IMR-90 (cell line): ENCODE measurements around the gene COLQ. TPM values are rescaled to one million over a fixed set of nuclear protein-coding genes. Genes with fewer than 3 reads are reported as not detected.

ENCODE experiments used
- ATAC-seq: fragments of 200-7000 bp; cut with Tn5 transposase; 2 replicates; pipeline ENCODE4 v1.9.1; 2020; ENCODE audit warnings: low read depth, mild to moderate bottlenecking, moderate library complexity
- BruUV-seq: library from RNA; stranded (reverse); fragments of 400-500 nt; replicated peaks from 2 replicates; lab custom pipeline; 2021; lab: Mats Ljungman, UMichigan
- CTCF ChIA-PET: fragments of 300-600 bp; formaldehyde crosslinking; extraction: SDS; loops from one replicate; lab custom pipeline; 2021; ENCODE audit warnings: antibody characterized with exemption; lab: Yijun Ruan, JAX
- POLR2A ChIA-PET: fragments of 300-600 bp; sonication (Branson Sonifier 250); formaldehyde crosslinking; loops from one replicate; lab custom pipeline; 2022; ENCODE audit warnings: antibody characterized with exemption; ENCODE audit not compliant: unreplicated experiment; lab: Charles Lee
- DNase-seq: peaks from one replicate; pipeline ENCODE4 v3.0.0; 2013
- H2AFZ ChIP-seq: replicated peaks from 2 replicates; pipeline ENCODE3; 2013; ENCODE audit warnings: low read length, mild to moderate bottlenecking; ENCODE audit not compliant: poor library complexity
- H2AK5ac ChIP-seq: 2 replicates; pipeline ENCODE4 v1.6.1; 2013; ENCODE audit warnings: low read depth, low read length, inconsistent platforms
- H2AK9ac ChIP-seq: replicated peaks from 2 replicates; pipeline ENCODE3; 2013; ENCODE audit warnings: mild to moderate bottlenecking, low read depth, low read length, moderate library complexity; ENCODE audit not compliant: poor library complexity
- H2BK120ac ChIP-seq: 2 replicates; pipeline ENCODE4 v1.6.1; 2013; ENCODE audit warnings: low read depth, low read length, inconsistent platforms
- H2BK15ac ChIP-seq: 3 replicates; pipeline ENCODE4 v1.6.1; 2013; ENCODE audit warnings: low read depth, low read length, inconsistent platforms
- H2BK20ac ChIP-seq: 2 replicates; pipeline ENCODE4 v1.6.1; 2013; ENCODE audit warnings: low read depth, mild to moderate bottlenecking, inconsistent platforms, low read length, moderate library complexity
- H2BK5ac ChIP-seq: 2 replicates; pipeline ENCODE4 v1.6.1; 2013; ENCODE audit warnings: mild to moderate bottlenecking, low read depth, low read length, inconsistent platforms; ENCODE audit not compliant: poor library complexity, severe bottlenecking
- H3K14ac ChIP-seq: replicated peaks from 2 replicates; pipeline ENCODE4 v1.6.1; 2013; ENCODE audit warnings: low read depth, low read length, inconsistent platforms
- H3K18ac ChIP-seq: 2 replicates; pipeline ENCODE4 v1.6.1; 2013; ENCODE audit warnings: low read depth, low read length, control low read depth
- H3K23ac ChIP-seq: 2 replicates; pipeline ENCODE4 v1.6.1; 2013; ENCODE audit warnings: low read depth, low read length, inconsistent platforms
- H3K27ac ChIP-seq: 2 replicates; pipeline ENCODE4 v1.5.1; 2013; ENCODE audit warnings: mild to moderate bottlenecking, control low read depth, low read length; ENCODE audit not compliant: insufficient read depth
- H3K27me3 ChIP-seq: 2 replicates; pipeline ENCODE4 v1.6.1; 2013; ENCODE audit warnings: low read length; ENCODE audit not compliant: control insufficient read depth, insufficient read depth
- H3K36me3 ChIP-seq: 2 replicates; pipeline ENCODE4 v1.6.1; 2013; ENCODE audit warnings: low read length, mixed read lengths; ENCODE audit not compliant: control insufficient read depth, insufficient read depth
- H3K4ac ChIP-seq: 2 replicates; pipeline ENCODE4 v1.6.1; 2013; ENCODE audit warnings: low read depth, low read length, inconsistent platforms
- H3K4me1 ChIP-seq: 2 replicates; pipeline ENCODE4 v1.6.1; 2013; ENCODE audit warnings: low read length, mixed read lengths; ENCODE audit not compliant: control insufficient read depth, insufficient read depth
- H3K4me2 ChIP-seq: 2 replicates; pipeline ENCODE4 v1.6.1; 2013; ENCODE audit warnings: low read depth, mild to moderate bottlenecking, control low read depth, low read length, moderate library complexity
- H3K4me3 ChIP-seq: 2 replicates; pipeline ENCODE4 v1.5.1; 2013; ENCODE audit warnings: low read depth, mild to moderate bottlenecking, control low read depth, low read length, moderate library complexity; ENCODE audit not compliant: insufficient read depth
- H3K56ac ChIP-seq: 2 replicates; pipeline ENCODE4 v1.6.1; 2013; ENCODE audit warnings: low read length, inconsistent platforms; ENCODE audit not compliant: insufficient read depth; ENCODE audit errors: extremely low read depth
- H3K79me1 ChIP-seq, 2 experiments: 2 replicates each; pipeline ENCODE4 v1.6.1; 2013; ENCODE audit warnings: low read length in 2 of 2, inconsistent platforms in 1 of 2, low read depth in 1 of 2
- H3K9ac ChIP-seq: 2 replicates; pipeline ENCODE4 v1.6.1; 2013; ENCODE audit warnings: low read depth, low read length, control low read depth
- H3K9me1 ChIP-seq: 2 replicates; pipeline ENCODE4 v1.6.1; 2013; ENCODE audit warnings: low read length, inconsistent platforms; ENCODE audit not compliant: insufficient read depth
- H3K9me3 ChIP-seq: 2 replicates; pipeline ENCODE4 v1.6.1; 2013; ENCODE audit warnings: low read length; ENCODE audit not compliant: control insufficient read depth, insufficient read depth
- H4K20me1 ChIP-seq: 2 replicates; pipeline ENCODE4 v1.6.1; 2013; ENCODE audit warnings: low read length, inconsistent platforms; ENCODE audit not compliant: insufficient read depth
- H4K5ac ChIP-seq: 2 replicates; pipeline ENCODE4 v1.6.1; 2013; ENCODE audit warnings: mild to moderate bottlenecking, low read depth, low read length, control low read depth
- H4K8ac ChIP-seq, 2 experiments: 2 replicates each; pipeline ENCODE4 v1.6.1; 2013; ENCODE audit warnings: low read depth in 2 of 2, low read length in 2 of 2, control low read depth in 1 of 2, inconsistent platforms in 1 of 2
- H4K91ac ChIP-seq: 2 replicates; pipeline ENCODE4 v1.6.1; 2013; ENCODE audit warnings: low read depth, low read length, inconsistent platforms; ENCODE audit not compliant: insufficient read depth
- CTCF ChIP-seq: conservative IDR thresholded peaks from 2 replicates; pipeline ENCODE4 v1.5.1; 2012; ENCODE audit warnings: mild to moderate bottlenecking, low read depth, low read length, improper control_type of control experiment
- FOS ChIP-seq: fragments of 150-350 bp; IDR thresholded peaks from 2 replicates; pipeline ENCODE4 v1.6.1; 2016; ENCODE audit warnings: low read depth, low read length
- NFE2L2 ChIP-seq: fragments of 150-350 bp; IDR thresholded peaks from 2 replicates; pipeline ENCODE4 v1.6.1; 2016; ENCODE audit warnings: low read depth, mild to moderate bottlenecking, low read length
- RAD21 ChIP-seq: IDR thresholded peaks from 2 replicates; pipeline ENCODE4 v1.6.1; 2012; ENCODE audit warnings: low read length, improper control_type of control experiment
- RFX5 ChIP-seq: IDR thresholded peaks from 2 replicates; pipeline ENCODE4 v1.8.0; 2012; ENCODE audit warnings: low read depth, mild to moderate bottlenecking, low read length, moderate library complexity
- SMC3 ChIP-seq: fragments of 150-350 bp; IDR thresholded peaks from 2 replicates; pipeline ENCODE4 v1.6.1; 2016; ENCODE audit warnings: low read depth, mild to moderate bottlenecking, antibody characterized with exemption, low read length, moderate library complexity
- USF2 ChIP-seq: fragments of 150-350 bp; IDR thresholded peaks from 2 replicates; pipeline ENCODE4 v1.6.1; 2017; ENCODE audit warnings: mild to moderate bottlenecking, antibody characterized with exemption, low read length, low read depth
- WGBS, 2 experiments: methylation state at CpG; one replicate each; pipeline versions ENCODE4 v1.1.5 to v1.1.7; 2013; ENCODE audit warnings: missing lambda C conversion rate in 2 of 2; ENCODE audit not compliant: insufficient read length in 1 of 2; ENCODE audit errors: extremely low coverage in 2 of 2; 5-methylcytosine and 5-hydroxymethylcytosine counted together
- dilution Hi-C: fragments of 300-500 bp; cut with HindIII; formaldehyde crosslinking; loops from one replicate; pipeline ENCODE4 v1.14.3; 2018; ENCODE audit warnings: low sequenced_read_pairs; ENCODE audit not compliant: unreplicated experiment
- in situ Hi-C: fragments of 300-500 bp; cut with MboI; formaldehyde crosslinking; loops from 3 replicates; pipeline ENCODE4 v1.14.3; 2019; ENCODE audit warnings: low sequenced_read_pairs, inconsistent platforms, mixed read lengths
- intact Hi-C: fragments of 100-400 bp; cut with micrococcal nuclease; formaldehyde crosslinking; loops from 2 replicates; pipeline ENCODE4 v1.10.0; 2022
- polyA plus RNA-seq, 3 experiments: library from polyadenylated mRNA; depleted of rRNA; stranded (reverse); fragments of >200 nt; gene quantifications; 2 replicates each; pipeline ENCODE4 v1.2.3, GENCODE V29; 2012; ENCODE audit warnings: low replicate concordance in 1 of 3
- total RNA-seq: library from RNA; depleted of rRNA; stranded (reverse); fragments of >200 nt; gene quantifications from 2 replicates; pipeline ENCODE4 v1.2.3, GENCODE V29; 2012

Gene COLQ
- total and polyA plus RNA-seq, 2 of the 4 experiments (the other 2 are of a cell fraction): 0.18 to 0.65 TPM

DNA sequence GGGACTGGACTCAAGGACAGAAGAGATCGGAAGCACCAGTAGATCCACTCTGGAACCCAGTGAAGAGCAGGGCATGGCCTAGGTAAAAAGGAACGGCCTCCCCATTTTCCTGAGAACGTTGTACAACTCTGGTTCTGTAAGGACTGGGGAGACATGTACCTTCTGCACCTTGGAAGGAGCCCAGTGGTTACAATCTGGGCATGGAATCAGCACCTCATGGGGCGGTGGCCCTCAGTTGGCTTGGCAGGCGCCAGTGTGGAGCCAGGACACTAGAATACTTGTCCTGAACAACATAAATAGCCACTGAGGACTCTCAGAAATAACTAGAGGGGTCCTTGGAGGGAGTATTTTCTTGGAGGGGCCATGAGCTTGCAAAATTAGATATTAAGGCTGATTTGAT lies 68.5 kb downstream of the COLQ start:
- Histone ChIP-seq H3K27me3 (no peaks in the 10 kb centered on the region; the same call in 1 of the 2 replicates), H3K27ac (no peak overlapping the region), H3K36me3 (no peaks in the 10 kb centered on the region), H3K4me1 (no peaks in the 10 kb centered on the region), H3K79me1 (no peaks in the 10 kb centered on the region), H2BK20ac (no peak overlapping the region), H4K5ac (no peak overlapping the region), H2AFZ (no peak overlapping the region), H3K4me3 (no peak overlapping the region), H4K8ac (no peak overlapping the region), H2AK9ac (no peak overlapping the region), H3K9me1 (no peaks in the 10 kb centered on the region; the same call in 1 of the 2 replicates), H3K4ac (no peak overlapping the region), H2BK5ac (no peak overlapping the region), H4K20me1 (no peaks in the 10 kb centered on the region; the same call in 1 of the 2 replicates), H3K9me3 (no peaks in the 10 kb centered on the region), H3K18ac (no peak overlapping the region), H3K4me2 (no peak overlapping the region), H3K23ac (no peak overlapping the region), H3K14ac (no peak overlapping the region), H2AK5ac (no peak overlapping the region), H3K9ac (no peak overlapping the region), H2BK120ac (no peak overlapping the region), H4K91ac (no peak overlapping the region), H3K56ac (no peak overlapping the region), H2BK15ac (no peak overlapping the region)
- POLR2A ChIA-PET: no interaction called here
- no TSS peak for BruUV-seq
- ATAC-seq (no peak), DNase-seq (no peak)
- intact Hi-C loops (no loop called here), in situ Hi-C loops (no loop called here), dilution Hi-C loops (no loop called here)
- WGBS, 2 experiments: 90% methylated on average over 2 of the region's 5 CpGs; no CpG with 5 or more reads in 1 of the 2 experiments
- CTCF ChIA-PET: no interaction called here
- no peak for TF ChIP-seq USF2
- TF ChIP-seq NFE2L2: no peak
- no peak for TF ChIP-seq CTCF
- TF ChIP-seq FOS: no peak
- TF ChIP-seq SMC3: no peak
- TF ChIP-seq RAD21: no peak
- no peak for TF ChIP-seq RFX5
